HepG2 (cell line): ENCODE data around the gene WFDC1. TPM values are rescaled to one million over a fixed set of nuclear protein-coding genes. Genes with fewer than 3 reads are reported as not detected.

Experiments used
- ATAC-seq: fragments of 200-7000 bp; cut with Tn5 transposase; 3 replicates; pipeline ENCODE4 v1.9.1; 2020; ENCODE audit warnings: mild to moderate bottlenecking, moderate library complexity
- BruUV-seq: library from RNA; stranded (reverse); fragments of 400-500 nt; replicated peaks from 2 replicates; lab custom pipeline; 2021; lab: Mats Ljungman, UMichigan
- CTCF ChIA-PET: fragments of 300-600 bp; formaldehyde crosslinking; extraction: SDS; loops from one replicate; lab custom pipeline; 2021; ENCODE audit warnings: low total read pairs, inconsistent platforms, low intra/inter-chr PET ratio; lab: Yijun Ruan, JAX
- POLR2A ChIA-PET: fragments of 350-600 bp; sonication (Branson Sonifier 250); formaldehyde crosslinking; loops from one replicate; lab custom pipeline; 2020; ENCODE audit warnings: antibody characterized with exemption, inconsistent platforms; lab: Yijun Ruan, JAX
- DNase-seq: peaks from one replicate; pipeline ENCODE4 v3.0.0-alpha.2; 2015; ENCODE audit warnings: low spot score
- FAIRE-seq: peaks from 3 replicates; lab custom pipeline; 2011; peaks lifted over from hg19 to GRCh38; lab: Jason Lieb, UNC
- H2AFZ ChIP-seq: one replicate; pipeline ENCODE4 v1.6.1; 2011; ENCODE audit warnings: low read length, inconsistent platforms
- H3K27ac ChIP-seq: fragments of 300-600 bp; 3 replicates; pipeline ENCODE4 v1.8.0; 2011; ENCODE audit warnings: mixed run types, mild to moderate bottlenecking, mixed read lengths, low read length, inconsistent platforms; ENCODE audit not compliant: insufficient read depth; ENCODE audit errors: extremely low read length
- H3K27me3 ChIP-seq, 2 experiments: fragments of 200-600 bp in 1 of 2; 2 replicates in 1 of 2; 3 replicates in 1 of 2; pipeline versions ENCODE4 v1.6.0 to v1.8.0; 2011; ENCODE audit warnings: low read length in 2 of 2, mild to moderate bottlenecking in 2 of 2, moderate library complexity in 2 of 2, inconsistent platforms in 1 of 2; ENCODE audit not compliant: insufficient read depth in 2 of 2, control insufficient read depth in 1 of 2
- H3K36me3 ChIP-seq, 2 experiments: fragments of 200-600 bp in 1 of 2; replicated peaks in 1 of 2; 2 replicates in 1 of 2; 3 replicates in 1 of 2; pipeline versions ENCODE4 v1.5.1 to v1.8.0; 2011; ENCODE audit warnings: low read length in 2 of 2, inconsistent platforms in 1 of 2; ENCODE audit not compliant: insufficient read depth in 2 of 2, control insufficient read depth in 1 of 2
- H3K4me1 ChIP-seq: 2 replicates; pipeline ENCODE4 v1.5.1; 2012; ENCODE audit warnings: low read length, inconsistent platforms; ENCODE audit not compliant: insufficient read depth
- H3K4me2 ChIP-seq: 2 replicates; pipeline ENCODE4 v1.6.0; 2011; ENCODE audit warnings: low read depth, low read length, inconsistent platforms
- H3K4me3 ChIP-seq, 3 experiments: fragments of 200-600 bp in 1 of 3; sonication (generic), shearing (Covaris generic) in 1 of 3; replicated peaks in 1 of 3; 2 replicates each; pipeline ENCODE4 v1.5.1; 2011 to 2016; ENCODE audit warnings: low read length in 3 of 3, inconsistent platforms in 2 of 3, low read depth in 2 of 3, mild to moderate bottlenecking in 2 of 3, control low read depth in 1 of 3, mixed read lengths in 1 of 3; ENCODE audit not compliant: insufficient read depth in 1 of 3
- H3K79me2 ChIP-seq: one replicate; pipeline ENCODE4 v1.6.1; 2011; ENCODE audit warnings: low read length, inconsistent platforms; ENCODE audit not compliant: insufficient read depth
- H3K9ac ChIP-seq: 2 replicates; pipeline ENCODE4 v1.6.0; 2011; ENCODE audit warnings: mild to moderate bottlenecking, low read depth, low read length, inconsistent platforms; ENCODE audit not compliant: insufficient read depth
- H3K9me3 ChIP-seq: 2 replicates; pipeline ENCODE4 v1.5.1; 2012; ENCODE audit warnings: mild to moderate bottlenecking, low read length
- H4K20me1 ChIP-seq: 2 replicates; pipeline ENCODE4 v1.6.0; 2011; ENCODE audit warnings: inconsistent platforms, mild to moderate bottlenecking, low read length, moderate library complexity; ENCODE audit not compliant: insufficient read depth
- ELF3 ChIP-seq: IDR thresholded peaks from 2 replicates; pipeline ENCODE4 v1.6.1; 2016; ENCODE audit warnings: missing genetic modification reagents, missing compliant biosample characterization
- ZNF44 ChIP-seq: sonication (generic); formaldehyde crosslinking; IDR thresholded peaks from 2 replicates; pipeline ENCODE4 v1.5.1; 2020; ENCODE audit warnings: mild to moderate bottlenecking, missing genetic modification reagents
- ZNF704 ChIP-seq: sonication (generic); formaldehyde crosslinking; IDR thresholded peaks from 2 replicates; pipeline ENCODE4 v1.8.1; 2023; ENCODE audit warnings: mild to moderate bottlenecking, inconsistent platforms, moderate library complexity, missing genetic modification reagents, borderline replicate concordance
- ZNF768 ChIP-seq: sonication (generic); formaldehyde crosslinking; IDR thresholded peaks from 2 replicates; pipeline ENCODE4 v1.4.0; 2020; ENCODE audit warnings: missing genetic modification reagents
- WGBS: methylation state at CpG from one replicate; pipeline ENCODE4 v1.1.6; 2017; ENCODE audit warnings: low lambda C conversion rate; 5-methylcytosine and 5-hydroxymethylcytosine counted together
- in situ Hi-C: cut with HindIII; loops from 2 replicates; pipeline ENCODE4 v1.10.0; 2017; ENCODE audit warnings: low pct_unique_long_range_greater_than_20kb; ENCODE audit not compliant: extremely low pct_ligation_motif_present
- intact Hi-C: fragments of 100-400 bp; cut with micrococcal nuclease; formaldehyde crosslinking; loops from one replicate; pipeline ENCODE4 v1.10.0; 2022; ENCODE audit not compliant: unreplicated experiment
- polyA plus RNA-seq, 8 experiments: library from polyadenylated mRNA; depleted of rRNA in 3 of 8; stranded (reverse) in 7 of 8; unstranded in 1 of 8; fragments of >200 nt; fragmentation: Illumina TruSeq in 4 of 8; extraction: Trizol in 4 of 8; gene quantifications; 2 replicates each; pipeline versions ENCODE4 v1.2.1 to v1.2.3, GENCODE V29; 2011 to 2016; ENCODE audit warnings: low read depth in 4 of 8, missing spikeins in 1 of 8, mixed read lengths in 1 of 8; ENCODE audit not compliant: insufficient read depth in 1 of 8
- total RNA-seq, 5 experiments: library from RNA; depleted of rRNA; stranded (reverse); fragments of >200 nt; fragmentation: Illumina TruSeq; extraction: Trizol; gene quantifications; 2 replicates each; pipeline ENCODE4 v1.2.3, GENCODE V29; 2016; ENCODE audit warnings: low read depth in 1 of 5

Gene WFDC1
- total and polyA plus RNA-seq, 2 of the 13 experiments (the other 11 are each of a cell fraction or from before 2014, with no cell fraction given) = not detected

DNA sequence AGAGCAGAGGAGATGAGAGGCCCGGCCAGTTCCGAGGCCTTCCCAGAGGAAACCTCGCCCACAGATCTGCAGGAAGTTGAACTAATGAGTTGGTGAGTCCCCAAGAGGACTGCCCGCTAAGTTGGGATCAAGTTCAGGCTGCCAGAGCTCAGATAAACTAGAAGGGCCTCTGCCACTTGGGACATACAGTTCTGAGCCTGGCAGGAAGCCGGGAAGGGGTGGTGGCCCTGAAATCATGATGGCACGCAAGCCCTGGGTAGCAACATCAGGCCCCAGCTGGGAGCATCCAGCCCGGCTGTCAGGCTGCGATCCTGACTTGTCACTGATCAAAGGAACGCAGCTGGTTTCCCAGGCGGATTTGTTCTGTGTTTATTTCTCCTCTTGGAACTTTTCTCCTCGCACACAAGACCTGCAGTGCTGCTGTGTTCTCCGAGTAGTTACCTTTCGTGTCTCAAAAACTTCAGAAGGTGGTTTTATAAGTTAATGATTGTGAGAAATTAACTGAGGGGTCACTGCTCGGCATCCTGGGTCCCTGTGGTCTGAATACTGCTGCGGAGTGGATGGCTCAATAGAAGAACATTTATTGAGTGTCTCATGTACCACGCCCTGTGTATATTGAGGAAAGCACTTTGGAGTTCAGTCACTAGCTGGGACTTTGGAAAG is 8.0 kb upstream of the WFDC1 start:
- no peaks in the 10 kb centered on the region for H3K79me2 ChIP-seq
- H4K20me1 ChIP-seq = no peaks in the 10 kb centered on the region
- TF ChIP-seq ZNF704 (CRISPR knock-in tag) = no peak
- TF ChIP-seq ELF3 (CRISPR knock-in tag) = no peak
- no TSS peak for BruUV-seq
- peaks cover 12% of the 10 kb centered on the region for H3K4me1 ChIP-seq
- CTCF ChIA-PET = no interaction called here
- WGBS = 22% methylated on average over 15 of the region's 16 CpGs
- in situ Hi-C loops = no loop called here
- intact Hi-C loops = no loop called here
- FAIRE-seq = no peak
- H2AFZ ChIP-seq = no peak overlapping the region
- no peak for DNase-seq
- no peaks in the 10 kb centered on the region for H3K36me3 ChIP-seq
- H3K4me3 ChIP-seq = no peak overlapping the region
- H3K9me3 ChIP-seq = no peaks in the 10 kb centered on the region
- H3K27me3 ChIP-seq = peaks cover 23 to 59% of the 10 kb centered on the region in 2 experiments
- POLR2A ChIA-PET = no interaction called here
- H3K4me2 ChIP-seq = no peak overlapping the region
- no peak for ATAC-seq
- H3K9ac ChIP-seq = no peak overlapping the region
- no peak overlapping the region for H3K27ac ChIP-seq

DNA sequence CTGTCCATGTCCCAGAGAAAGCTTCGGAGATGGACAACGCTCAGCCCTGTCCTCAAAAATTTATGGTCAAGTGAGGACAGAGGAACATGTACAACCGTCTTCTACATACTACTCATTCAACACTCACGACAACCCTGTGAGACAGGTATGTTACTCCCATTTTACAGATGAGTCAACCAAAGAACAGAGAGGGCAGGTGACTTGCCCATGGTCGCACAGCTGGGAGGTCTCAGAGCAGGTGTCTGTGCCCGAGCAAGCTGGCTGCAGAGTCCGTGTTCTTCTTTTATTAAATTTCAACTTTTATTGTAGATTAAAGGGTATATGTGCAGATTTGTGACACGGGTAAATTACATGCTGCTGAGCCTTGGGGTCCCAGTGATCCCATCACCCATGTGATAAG is 5.8 kb upstream of the WFDC1 start:
- Histone ChIP-seq H3K36me3 (no peaks in the 10 kb centered on the region), H2AFZ (no peak overlapping the region), H3K4me3 (no peak overlapping the region), H3K9ac (no peak overlapping the region), H3K4me2 (no peak overlapping the region), H3K27me3 (peaks cover 28 to 71% of the 10 kb centered on the region in 2 experiments), H4K20me1 (no peaks in the 10 kb centered on the region), H3K9me3 (no peaks in the 10 kb centered on the region), H3K27ac (no peak overlapping the region), H3K4me1 (peaks cover 7% of the 10 kb centered on the region), H3K79me2 (no peaks in the 10 kb centered on the region)
- no peak for TF ChIP-seq ZNF44 (CRISPR knock-in tag)
- TF ChIP-seq ZNF768 (CRISPR knock-in tag) = peak; percentile 90
- ChIA-PET POLR2A (no interaction called here), CTCF (no interaction called here)
- DNase-seq (no peak), FAIRE-seq (no peak), ATAC-seq (no peak)
- WGBS = 9% methylated on average over 7 of the region's 8 CpGs
- intact Hi-C loops (no loop called here), in situ Hi-C loops (no loop called here)
- no TSS peak for BruUV-seq
